ENCODE data around the gene ZNF292.

The ZNF292 gene

GRCh38 chr6:87257565-87257964 is 102.2 kb downstream of the ZNF292 start:
- H3K27ac ChIP-seq, result no peak overlapping the region
- no peaks in the 10 kb centered on the region for H3K4me1 ChIP-seq
- H3K4me2 ChIP-seq, result no peak overlapping the region
- H3K4me3 ChIP-seq, result no peak overlapping the region
- H3K9ac ChIP-seq, result no peak overlapping the region
- H3K9me3 ChIP-seq, result no peaks in the 10 kb centered on the region
- no peaks in the 10 kb centered on the region for H4K20me1 ChIP-seq
- H3K27me3 ChIP-seq, result no peaks in the 10 kb centered on the region
- H3K36me3 ChIP-seq, result peaks cover 72% of the 10 kb centered on the region
- no peak for TF ChIP-seq Cebpa-rat (IDR thresholded peaks at IDR 0.05)

GRCh38 chr6:87257975-87258374 is 102.6 kb downstream of the ZNF292 start:
- peaks cover 68% of the 10 kb centered on the region for H3K36me3 ChIP-seq
- no peaks in the 10 kb centered on the region for H3K9me3 ChIP-seq
- no peak overlapping the region for H3K27ac ChIP-seq

GRCh38 chr6:87259791-87260190 is 104.4 kb downstream of the ZNF292 start:
- H3K4me1 ChIP-seq, result no peaks in the 10 kb centered on the region
- H3K36me3 ChIP-seq, result peaks cover 53% of the 10 kb centered on the region
- H3K27ac ChIP-seq, result no peak overlapping the region
- H3K9ac ChIP-seq, result no peak overlapping the region
- no peaks in the 10 kb centered on the region for H3K27me3 ChIP-seq
- H4K20me1 ChIP-seq, result no peaks in the 10 kb centered on the region
- no peaks in the 10 kb centered on the region for H3K9me3 ChIP-seq
- H3K4me2 ChIP-seq, result no peak overlapping the region
- no peak for TF ChIP-seq Cebpa-rat (IDR thresholded peaks at IDR 0.05)
- H3K4me3 ChIP-seq, result no peak overlapping the region

More at GRCh38 chr6:87257975-87258374, 102.6 kb downstream of the ZNF292 start:
- H3K4me1 ChIP-seq, result no peaks in the 10 kb centered on the region
- H3K9ac ChIP-seq, result no peak overlapping the region
- H3K27me3 ChIP-seq, result no peaks in the 10 kb centered on the region
- no peaks in the 10 kb centered on the region for H4K20me1 ChIP-seq
- no peak overlapping the region for H3K4me3 ChIP-seq
- no peak overlapping the region for H3K4me2 ChIP-seq
- TF ChIP-seq Cebpa-rat (IDR thresholded peaks at IDR 0.05), result no peak

DNA sequence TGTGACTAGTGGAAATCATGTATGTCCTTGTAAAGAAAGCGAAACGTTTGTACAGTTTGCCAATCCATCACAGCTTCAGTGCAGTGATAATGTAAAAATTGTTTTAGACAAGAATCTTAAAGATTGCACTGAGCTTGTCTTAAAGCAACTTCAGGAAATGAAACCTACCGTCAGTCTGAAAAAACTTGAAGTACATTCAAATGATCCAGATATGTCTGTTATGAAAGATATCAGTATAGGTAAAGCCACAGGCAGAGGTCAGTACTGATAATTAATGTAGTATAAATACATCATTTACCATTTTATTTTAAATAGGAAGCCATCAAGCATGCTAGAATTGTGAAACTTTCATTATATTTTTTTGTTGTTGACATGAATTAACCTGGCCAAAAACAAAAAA is 106.2 kb downstream of the ZNF292 start:
- H3K9me3 ChIP-seq, result no peaks in the 10 kb centered on the region
- no peak overlapping the region for H3K4me3 ChIP-seq
- H3K27ac ChIP-seq, result no peak overlapping the region
- no peaks in the 10 kb centered on the region for H3K27me3 ChIP-seq
- H3K36me3 ChIP-seq, result peaks cover 35% of the 10 kb centered on the region
- TF ChIP-seq Cebpa-rat (IDR thresholded peaks at IDR 0.05), result no peak
- H3K9ac ChIP-seq, result no peak overlapping the region
- no peak overlapping the region for H3K4me2 ChIP-seq
- no peaks in the 10 kb centered on the region for H3K4me1 ChIP-seq
- no peaks in the 10 kb centered on the region for H4K20me1 ChIP-seq

- Histone ChIP-seq H3K4me3 (no peak overlapping the region), H3K36me3 (peaks cover 7% of the 10 kb centered on the region; the same call in 1 of the 2 replicates), H3K9me3 (no peaks in the 10 kb centered on the region), H4K20me1 (no peaks in the 10 kb centered on the region), H3K9ac (no peak overlapping the region), H3K27ac (no peak overlapping the region), H3K4me1 (no peaks in the 10 kb centered on the region), H3K4me2 (no peak overlapping the region), H3K27me3 (no peaks in the 10 kb centered on the region)
- TF ChIP-seq Cebpa-rat (IDR thresholded peaks at IDR 0.05), result no peak
Observed at GRCh38 chr6:87264481-87264880, 109.1 kb downstream of the ZNF292 start.

GRCh38 chr6:87274660-87275274 is 119.4 kb downstream of the ZNF292 start:
- no peaks in the 10 kb centered on the region for H3K4me1 ChIP-seq
- H3K4me2 ChIP-seq, result no peak overlapping the region
- H3K27ac ChIP-seq, result no peak overlapping the region
- H3K9me3 ChIP-seq, result no peaks in the 10 kb centered on the region
- TF ChIP-seq Cebpa-rat (IDR thresholded peaks at IDR 0.05), result no peak
- no peaks in the 10 kb centered on the region for H3K27me3 ChIP-seq
- H3K36me3 ChIP-seq, result no peaks in the 10 kb centered on the region
- no peaks in the 10 kb centered on the region for H4K20me1 ChIP-seq
- H3K9ac ChIP-seq, result no peak overlapping the region
- no peak overlapping the region for H3K4me3 ChIP-seq

- Histone ChIP-seq H3K36me3 (no peaks in the 10 kb centered on the region), H4K20me1 (no peaks in the 10 kb centered on the region), H3K9ac (no peak overlapping the region), H3K27ac (no peak overlapping the region), H3K4me1 (no peaks in the 10 kb centered on the region), H3K9me3 (no peaks in the 10 kb centered on the region), H3K4me2 (no peak overlapping the region), H3K4me3 (no peak overlapping the region), H3K27me3 (no peaks in the 10 kb centered on the region)
- TF ChIP-seq Cebpa-rat (IDR thresholded peaks at IDR 0.05), result no peak
Observed at GRCh38 chr6:87276624-87277023, 121.3 kb downstream of the ZNF292 start.

GRCh38 chr6:87277123-87277522 is 121.8 kb downstream of the ZNF292 start:
- no peak for TF ChIP-seq Cebpa-rat (IDR thresholded peaks at IDR 0.05)
- no peak overlapping the region for H3K4me3 ChIP-seq
- no peak overlapping the region for H3K4me2 ChIP-seq
- H3K9me3 ChIP-seq, result no peaks in the 10 kb centered on the region
- H3K9ac ChIP-seq, result no peak overlapping the region
- no peaks in the 10 kb centered on the region for H3K27me3 ChIP-seq
- H3K27ac ChIP-seq, result no peak overlapping the region
- H3K36me3 ChIP-seq, result no peaks in the 10 kb centered on the region
- H4K20me1 ChIP-seq, result no peaks in the 10 kb centered on the region
- H3K4me1 ChIP-seq, result no peaks in the 10 kb centered on the region

- no peaks in the 10 kb centered on the region for H3K36me3 ChIP-seq
- H3K4me1 ChIP-seq, result no peaks in the 10 kb centered on the region
- H3K4me3 ChIP-seq, result no peak overlapping the region
- no peaks in the 10 kb centered on the region for H3K27me3 ChIP-seq
- no peaks in the 10 kb centered on the region for H4K20me1 ChIP-seq
- H3K4me2 ChIP-seq, result no peak overlapping the region
- TF ChIP-seq Cebpa-rat (IDR thresholded peaks at IDR 0.05), result no peak
- no peak overlapping the region for H3K27ac ChIP-seq
- H3K9ac ChIP-seq, result no peak overlapping the region
- H3K9me3 ChIP-seq, result no peaks in the 10 kb centered on the region
Observed at GRCh38 chr6:87279196-87279595, 123.8 kb downstream of the ZNF292 start.

DNA sequence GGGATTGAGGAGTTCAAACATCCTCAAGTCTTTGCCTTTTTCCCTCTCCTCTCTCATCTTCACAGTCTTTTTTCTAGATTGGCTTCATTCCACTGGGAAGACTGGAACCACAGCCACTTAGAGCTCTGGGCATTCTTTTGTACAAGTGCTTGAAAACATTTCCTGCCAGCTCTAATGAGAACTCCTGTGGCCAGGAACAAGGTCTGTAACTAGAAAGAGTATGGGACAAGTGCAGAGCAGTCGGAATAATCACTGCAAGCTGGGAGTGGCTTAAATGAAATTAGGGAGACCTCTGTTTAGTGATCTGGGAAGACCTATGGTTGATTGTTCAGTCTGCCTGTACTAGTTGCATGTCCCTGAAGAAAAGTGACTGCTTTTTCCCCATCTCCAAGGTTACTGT is 126.1 kb downstream of the ZNF292 start:
- no peaks in the 10 kb centered on the region for H3K9me3 ChIP-seq
- H3K36me3 ChIP-seq, result no peaks in the 10 kb centered on the region
- no peaks in the 10 kb centered on the region for H3K4me1 ChIP-seq
- H3K9ac ChIP-seq, result no peak overlapping the region
- no peak for TF ChIP-seq Cebpa-rat (IDR thresholded peaks at IDR 0.05)
- no peak overlapping the region for H3K4me2 ChIP-seq
- no peaks in the 10 kb centered on the region for H3K27me3 ChIP-seq
- no peaks in the 10 kb centered on the region for H4K20me1 ChIP-seq
- no peak overlapping the region for H3K4me3 ChIP-seq
- no peak overlapping the region for H3K27ac ChIP-seq

- Histone ChIP-seq H3K4me3 (no peak overlapping the region), H4K20me1 (no peaks in the 10 kb centered on the region), H3K36me3 (no peaks in the 10 kb centered on the region), H3K4me2 (no peak overlapping the region), H3K9ac (no peak overlapping the region), H3K27me3 (no peaks in the 10 kb centered on the region), H3K9me3 (no peaks in the 10 kb centered on the region), H3K4me1 (no peaks in the 10 kb centered on the region), H3K27ac (no peak overlapping the region)
- no peak for TF ChIP-seq Cebpa-rat (IDR thresholded peaks at IDR 0.05)
Observed at GRCh38 chr6:87282743-87283142, 127.4 kb downstream of the ZNF292 start.
